Ishikawa (cell line): ENCODE measurements around the gene TMEM17.

ENCODE experiments used
- CEBPB ChIP-seq: IDR thresholded peaks from 2 replicates; pipeline ENCODE4 v1.6.1; 2012
- CREB1 ChIP-seq: IDR thresholded peaks from 2 replicates; pipeline ENCODE4 v1.6.1; 2012; ENCODE audit warnings: low read depth
- EGR1 ChIP-seq: IDR thresholded peaks from 2 replicates; pipeline ENCODE4 v1.6.1; 2012
- EP300 ChIP-seq: IDR thresholded peaks from 2 replicates; pipeline ENCODE4 v1.6.1; 2012; ENCODE audit warnings: borderline replicate concordance
- FOXM1 ChIP-seq: IDR thresholded peaks from 2 replicates; pipeline ENCODE4 v1.6.1; 2012; ENCODE audit warnings: low read depth, borderline replicate concordance
- NFIC ChIP-seq: IDR thresholded peaks from 2 replicates; pipeline ENCODE4 v1.6.1; 2012
- RAD21 ChIP-seq: IDR thresholded peaks from 2 replicates; pipeline ENCODE4 v1.6.1; 2012; ENCODE audit warnings: low read depth
- REST ChIP-seq: IDR thresholded peaks from 2 replicates; pipeline ENCODE4 v1.6.1; 2012; ENCODE audit warnings: low read depth, mild to moderate bottlenecking
- TAF1 ChIP-seq: IDR thresholded peaks from 2 replicates; pipeline ENCODE4 v1.6.1; 2012; ENCODE audit warnings: low read depth, mild to moderate bottlenecking
- TCF12 ChIP-seq: IDR thresholded peaks from 2 replicates; pipeline ENCODE4 v1.6.1; 2012; ENCODE audit warnings: low read depth
- TEAD4 ChIP-seq: IDR thresholded peaks from 2 replicates; pipeline ENCODE4 v1.6.1; 2012
- YY1 ChIP-seq: IDR thresholded peaks from 2 replicates; pipeline ENCODE4 v1.6.1; 2012; ENCODE audit warnings: low read depth
- ZBTB7A ChIP-seq: IDR thresholded peaks from 2 replicates; pipeline ENCODE4 v1.6.1; 2012; ENCODE audit warnings: low read depth
- TF ChIP-seq, protein P1 (sequence below): IDR thresholded peaks from 2 replicates; pipeline ENCODE4 v1.6.1; 2012
- TF ChIP-seq, protein P2 (sequence below): IDR thresholded peaks from 2 replicates; pipeline ENCODE4 v1.6.1; 2012

Gene TMEM17

GRCh38 chr2:62538756-62539155 lies 32.8 kb upstream of the TMEM17 start:
- TF ChIP-seq, protein P1, sequence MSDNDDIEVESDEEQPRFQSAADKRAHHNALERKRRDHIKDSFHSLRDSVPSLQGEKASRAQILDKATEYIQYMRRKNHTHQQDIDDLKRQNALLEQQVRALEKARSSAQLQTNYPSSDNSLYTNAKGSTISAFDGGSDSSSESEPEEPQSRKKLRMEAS: no peak
- no peak for TF ChIP-seq CEBPB
- no peak for TF ChIP-seq CREB1

DNA sequence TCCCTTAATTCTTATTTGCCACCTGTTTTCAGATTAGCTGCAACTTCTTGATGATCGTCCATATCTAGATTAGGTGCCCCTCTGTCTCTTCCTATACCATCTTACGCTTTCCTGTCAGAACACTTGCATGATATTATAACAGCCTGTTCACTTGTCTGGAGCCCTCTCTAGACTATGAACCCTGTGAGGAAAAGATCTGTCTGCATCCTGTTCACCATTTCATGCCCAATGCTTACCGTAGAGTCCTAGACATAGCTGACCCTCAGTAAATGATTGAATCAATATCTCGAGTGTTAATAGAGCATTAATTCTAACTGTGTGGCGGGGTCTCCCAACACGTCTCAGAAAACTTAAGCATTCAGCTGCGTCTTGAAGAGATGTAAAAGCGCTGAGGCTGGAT lies 31.8 kb upstream of the TMEM17 start:
- TF ChIP-seq CEBPB (no peak), TAF1 (no peak), TEAD4 (no peak), TCF12 (no peak), FOXM1 (no peak), EP300 (no peak), EGR1 (no peak), CREB1 (no peak)

GRCh38 chr2:62536873-62537547 lies 31.0 kb upstream of the TMEM17 start:
- TF ChIP-seq RAD21 (no peak), TCF12 (no peak), CREB1 (no peak), EGR1 (no peak), ZBTB7A (no peak), CEBPB (no peak), TAF1 (no peak), EP300 (no peak), TEAD4 (no peak), YY1 (no peak), FOXM1 (no peak), NFIC (no peak), REST (no peak)
- TF ChIP-seq, protein P1: no peak
- TF ChIP-seq, protein P2, sequence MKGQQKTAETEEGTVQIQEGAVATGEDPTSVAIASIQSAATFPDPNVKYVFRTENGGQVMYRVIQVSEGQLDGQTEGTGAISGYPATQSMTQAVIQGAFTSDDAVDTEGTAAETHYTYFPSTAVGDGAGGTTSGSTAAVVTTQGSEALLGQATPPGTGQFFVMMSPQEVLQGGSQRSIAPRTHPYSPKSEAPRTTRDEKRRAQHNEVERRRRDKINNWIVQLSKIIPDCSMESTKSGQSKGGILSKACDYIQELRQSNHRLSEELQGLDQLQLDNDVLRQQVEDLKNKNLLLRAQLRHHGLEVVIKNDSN: no peak

DNA sequence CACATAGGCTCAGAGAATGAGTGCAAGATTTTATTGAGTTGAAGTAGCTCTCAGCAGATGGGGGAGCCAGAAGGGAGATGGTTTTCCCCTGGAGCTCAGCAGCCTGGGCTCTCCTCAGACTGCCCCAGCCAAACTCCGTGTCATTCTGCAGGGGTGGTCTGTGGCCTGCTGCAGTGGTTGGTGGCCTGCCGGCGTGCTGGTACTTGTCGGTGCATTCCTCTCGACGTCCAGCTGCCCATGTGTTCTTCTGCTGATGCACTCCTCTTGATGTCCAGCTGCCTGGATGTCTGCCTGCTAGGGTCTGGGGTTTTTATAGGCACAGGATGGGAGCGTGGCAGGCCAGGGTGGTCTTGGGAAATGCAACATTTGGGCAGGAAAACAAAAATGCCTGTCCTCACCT lies 25.6 kb upstream of the TMEM17 start:
- TF ChIP-seq, protein P1: no peak
- no peak for TF ChIP-seq EP300
- no peak for TF ChIP-seq RAD21
- TF ChIP-seq CEBPB: no peak
- no peak for TF ChIP-seq TAF1
- TF ChIP-seq TEAD4: no peak
- no peak for TF ChIP-seq REST

GRCh38 chr2:62529758-62530157 lies 23.8 kb upstream of the TMEM17 start:
- TF ChIP-seq, protein P2: no peak

GRCh38 chr2:62527478-62528210 lies 21.6 kb upstream of the TMEM17 start:
- no peak for TF ChIP-seq EGR1
- no peak for TF ChIP-seq RAD21
- TF ChIP-seq, protein P1: no peak
- TF ChIP-seq TCF12: no peak
- TF ChIP-seq TEAD4: no peak
- no peak for TF ChIP-seq ZBTB7A
- no peak for TF ChIP-seq FOXM1
- TF ChIP-seq EP300: no peak
- TF ChIP-seq YY1: no peak
- TF ChIP-seq CREB1: no peak
- TF ChIP-seq CEBPB: no peak
- TF ChIP-seq, protein P2: no peak
- TF ChIP-seq REST: no peak
